NCI-H2081 treated with DMSO at 0.1 percent for 48 hours (cell line): ENCODE measurements around the gene RIMBP3B.
"Not testable (repeated sequence)": the region's sequence is repeated elsewhere in the genome, so short reads cannot be mapped to it uniquely, and the experiment has no call there.

Experiments used
- DNase-seq: peaks from one replicate; lab custom pipeline; 2025; lab: John Stamatoyannopoulos, UW

Gene RIMBP3B

DNA sequence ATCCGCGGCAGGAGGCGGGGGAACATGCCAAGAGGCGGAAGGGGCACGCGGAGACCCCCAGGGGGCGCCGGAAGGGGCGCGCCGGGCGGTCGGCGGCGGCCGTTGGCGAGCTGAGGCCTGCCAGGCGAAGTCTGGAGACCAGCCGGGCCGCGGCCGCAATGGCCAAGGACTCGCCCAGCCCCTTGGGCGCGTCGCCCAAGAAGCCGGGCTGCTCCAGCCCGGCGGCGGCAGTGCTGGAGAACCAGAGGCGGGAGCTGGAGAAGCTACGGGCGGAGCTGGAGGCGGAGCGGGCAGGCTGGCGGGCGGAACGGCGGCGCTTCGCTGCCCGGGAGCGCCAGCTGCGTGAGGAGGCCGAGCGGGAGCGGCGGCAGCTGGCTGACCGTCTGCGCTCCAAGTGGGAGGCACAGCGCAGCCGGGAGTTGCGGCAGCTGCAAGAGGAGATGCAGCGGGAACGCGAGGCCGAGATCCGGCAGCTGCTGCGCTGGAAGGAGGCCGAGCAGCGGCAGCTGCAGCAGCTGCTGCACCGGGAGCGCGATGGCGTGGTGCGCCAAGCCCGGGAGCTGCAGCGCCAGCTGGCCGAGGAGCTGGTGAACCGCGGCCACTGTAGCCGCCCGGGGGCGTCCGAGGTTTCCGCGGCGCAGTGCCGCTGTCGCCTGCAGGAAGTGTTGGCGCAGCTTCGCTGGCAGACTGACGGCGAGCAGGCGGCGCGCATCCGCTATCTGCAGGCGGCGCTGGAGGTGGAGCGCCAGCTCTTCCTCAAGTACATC lies at the start of gene RIMBP3B:
RIMBP3B (plus strand) TSS at position 51 of the 767 bp plus-strand sequence; CDS start at position 159, 108 bp downstream.
- DNase-seq = not testable (repeated sequence)

- DNase-seq = not testable (repeated sequence)
Observed at GRCh38 chr22:21357527-21357926, 26.0 kb upstream of the RIMBP3B start.

DNA sequence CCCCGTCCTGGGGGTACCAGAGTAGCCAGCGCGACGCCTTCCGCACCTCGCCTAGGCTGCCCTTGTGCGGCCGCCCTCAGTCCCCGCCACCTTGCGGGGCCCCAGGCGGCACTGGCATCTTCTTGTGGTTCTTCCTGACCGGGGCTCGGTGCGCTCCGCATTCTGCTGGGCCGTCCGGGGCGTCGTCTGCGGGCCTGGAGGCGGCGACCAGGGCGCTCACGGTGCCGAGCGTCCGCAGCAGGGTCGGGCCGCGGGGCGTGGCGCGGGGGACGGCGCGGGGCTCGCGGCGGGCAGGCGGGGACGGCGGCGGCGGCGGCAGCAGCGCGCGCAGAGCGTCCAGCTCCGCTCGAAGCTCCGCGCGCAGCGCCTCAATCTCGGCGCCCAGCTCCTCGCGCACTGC lies 23.0 kb upstream of the RIMBP3B start:
- DNase-seq = not testable (repeated sequence)

- not testable (repeated sequence) for DNase-seq
Observed at GRCh38 chr22:21362473-21362872, 21.1 kb upstream of the RIMBP3B start.

- not testable (repeated sequence) for DNase-seq
Observed at GRCh38 chr22:21363061-21363460, 20.5 kb upstream of the RIMBP3B start.

DNA sequence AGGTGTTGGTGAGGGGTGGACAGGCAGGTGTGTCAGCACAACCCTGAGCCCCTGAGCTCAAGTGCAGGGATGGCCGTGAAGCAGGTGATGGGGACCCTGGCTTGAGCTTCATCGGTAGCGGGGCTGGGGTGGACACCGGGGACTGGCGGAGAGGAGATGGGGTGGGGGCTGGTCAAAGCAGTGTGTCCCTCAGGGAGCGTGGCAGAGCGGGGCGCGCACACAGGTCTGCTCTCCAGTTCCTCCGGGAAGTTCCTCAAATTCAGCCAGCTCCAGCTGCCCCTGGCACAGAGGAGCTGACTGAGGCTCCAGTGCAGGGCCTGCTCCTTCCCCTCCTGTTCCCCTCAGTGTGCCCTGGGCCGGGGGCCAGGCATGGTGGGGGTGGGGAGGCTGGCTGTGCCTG lies 19.7 kb upstream of the RIMBP3B start:
- not testable (repeated sequence) for DNase-seq

DNA sequence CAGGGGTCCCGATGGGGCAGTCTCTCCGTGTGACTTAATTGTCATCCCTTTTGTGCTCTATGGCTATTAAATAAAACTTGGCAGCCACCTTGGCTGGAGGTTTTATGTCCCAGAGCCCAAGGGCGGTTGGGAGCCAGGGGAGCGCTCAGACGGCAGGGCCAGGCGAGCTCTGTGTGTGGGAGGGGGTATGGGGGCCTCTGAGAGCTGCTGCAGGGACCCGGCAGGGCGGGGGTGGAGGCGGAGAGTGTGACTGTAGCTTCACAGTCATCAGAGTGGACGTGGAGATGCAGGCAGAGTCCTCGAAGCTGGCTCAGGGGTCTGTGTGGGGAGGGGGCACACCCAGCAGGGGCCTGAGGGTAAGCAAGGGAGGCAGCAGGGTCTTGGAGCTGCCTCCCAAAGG lies 19.2 kb upstream of the RIMBP3B start:
- not testable (repeated sequence) for DNase-seq

- not testable (repeated sequence) for DNase-seq
Observed at GRCh38 chr22:21365337-21365736, 18.2 kb upstream of the RIMBP3B start.

GRCh38 chr22:21368603-21369310 lies 14.8 kb upstream of the RIMBP3B start:
- not testable (repeated sequence) for DNase-seq

DNA sequence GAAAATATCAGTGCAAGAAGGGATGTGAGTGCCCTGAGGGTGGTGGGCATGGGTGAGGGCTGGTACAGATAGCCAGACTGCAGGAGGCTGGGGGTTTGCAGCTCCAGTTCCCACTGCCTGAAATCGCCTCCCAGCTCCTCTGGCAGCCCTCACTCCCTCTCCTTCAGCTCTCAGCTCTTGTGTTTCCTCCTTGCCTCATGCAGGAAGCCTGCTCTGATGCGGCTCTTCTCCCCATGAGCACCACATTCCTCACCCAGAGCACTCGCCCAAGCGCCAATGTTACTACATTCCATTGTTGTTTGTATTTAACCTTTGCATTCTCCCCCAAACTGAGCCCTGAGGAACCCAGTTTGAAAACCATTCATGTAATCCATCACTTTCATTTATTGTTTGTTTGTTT lies 7.7 kb upstream of the RIMBP3B start:
- DNase-seq = not testable (repeated sequence)

DNA sequence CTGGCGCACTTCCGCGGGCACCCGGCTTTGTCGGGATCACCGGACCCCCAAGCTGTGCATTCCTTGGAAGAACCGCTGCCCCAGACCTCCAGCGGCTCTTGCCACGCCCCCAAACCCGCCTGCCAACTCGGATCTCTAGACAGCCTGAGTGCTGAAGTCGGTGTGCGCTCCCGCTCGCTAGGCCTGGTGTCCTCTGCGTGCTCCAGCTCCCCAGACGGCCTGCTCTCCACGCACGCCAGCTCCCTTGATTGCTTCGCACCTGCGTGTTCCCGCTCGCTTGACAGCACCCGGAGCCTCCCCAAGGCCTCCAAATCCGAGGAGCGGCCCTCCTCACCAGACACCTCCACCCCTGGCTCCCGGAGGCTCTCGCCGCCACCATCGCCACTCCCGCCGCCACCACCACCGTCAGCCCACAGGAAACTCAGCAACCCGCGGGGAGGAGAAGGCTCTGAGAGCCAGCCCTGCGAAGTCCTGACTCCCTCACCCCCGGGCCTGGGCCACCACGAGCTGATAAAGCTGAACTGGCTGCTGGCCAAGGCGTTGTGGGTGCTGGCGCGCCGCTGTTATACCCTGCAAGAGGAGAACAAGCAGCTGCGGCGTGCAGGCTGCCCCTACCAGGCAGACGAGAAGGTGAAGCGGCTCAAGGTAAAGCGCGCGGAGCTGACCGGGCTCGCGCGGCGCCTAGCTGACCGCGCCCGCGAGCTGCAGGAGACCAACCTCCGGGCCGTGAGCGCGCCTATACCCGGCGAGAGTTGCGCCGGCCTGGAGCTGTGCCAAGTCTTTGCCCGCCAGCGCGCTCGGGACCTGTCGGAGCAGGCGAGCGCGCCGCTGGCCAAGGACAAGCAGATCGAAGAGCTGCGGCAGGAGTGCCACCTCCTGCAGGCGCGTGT lies 1.2 kb downstream of the RIMBP3B start:
- DNase-seq = not testable (repeated sequence)

DNA sequence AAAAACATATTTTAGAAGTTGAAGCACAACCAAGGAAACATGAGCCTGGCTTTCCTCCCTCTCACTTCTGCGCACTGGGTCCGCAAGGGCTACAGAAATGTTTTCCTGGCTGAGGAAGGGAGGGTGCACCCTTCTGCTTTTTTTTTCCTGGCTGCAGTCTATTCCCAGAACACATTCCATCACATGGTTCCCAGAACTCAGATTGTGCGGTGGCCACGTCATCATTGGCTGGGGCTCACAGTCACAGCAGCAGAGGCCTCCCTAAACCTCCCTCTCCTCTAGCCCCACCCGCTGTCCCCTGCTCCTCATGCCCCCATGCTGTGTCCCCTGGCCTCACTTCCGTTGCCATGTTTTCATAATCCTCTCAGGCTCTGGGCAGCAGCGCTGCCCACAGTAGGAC lies 5.9 kb downstream of the RIMBP3B start:
- not testable (repeated sequence) for DNase-seq

- DNase-seq = not testable (repeated sequence)
Observed at GRCh38 chr22:21390013-21390412, 6.5 kb downstream of the RIMBP3B start.

GRCh38 chr22:21394613-21395012 lies 11.1 kb downstream of the RIMBP3B start:
- not testable (repeated sequence) for DNase-seq

DNA sequence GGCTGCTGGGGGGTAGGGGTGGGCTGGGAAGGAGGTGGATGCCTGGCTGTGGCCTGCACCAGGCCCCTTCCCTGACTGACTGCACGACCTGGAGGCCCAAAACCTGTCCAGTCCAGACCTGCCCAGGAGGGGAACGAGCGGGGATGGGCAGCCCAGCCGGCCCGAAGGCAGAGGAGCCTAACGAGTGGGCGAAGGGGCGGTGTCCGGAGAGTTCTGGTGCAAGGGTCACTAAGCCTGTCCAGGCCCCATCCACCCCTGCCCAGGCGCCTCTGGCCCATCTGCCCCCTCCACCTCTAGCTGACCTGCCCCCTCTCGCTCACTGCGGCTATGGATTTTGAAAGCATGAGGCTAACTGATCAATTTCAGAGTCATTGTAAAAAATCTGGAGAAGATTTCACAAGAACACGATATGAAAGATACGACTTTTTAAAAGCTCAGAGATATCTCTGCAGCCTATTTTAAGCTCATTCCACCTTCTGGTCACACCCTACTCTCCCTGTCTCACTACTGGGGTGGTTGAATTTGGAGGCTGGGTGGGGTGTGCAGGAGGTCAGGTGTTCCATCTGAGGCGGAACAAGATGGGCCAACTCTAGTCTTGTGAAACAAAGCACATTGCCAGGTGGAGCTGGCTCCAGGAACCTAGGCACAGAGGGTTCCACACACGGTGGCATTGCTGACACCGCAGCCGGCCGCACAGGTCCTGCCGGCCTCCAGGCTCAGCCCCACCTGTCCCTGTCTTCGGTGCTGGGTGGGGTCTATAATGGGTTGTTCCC lies 17.8 kb downstream of the RIMBP3B start:
- DNase-seq = not testable (repeated sequence)

DNA sequence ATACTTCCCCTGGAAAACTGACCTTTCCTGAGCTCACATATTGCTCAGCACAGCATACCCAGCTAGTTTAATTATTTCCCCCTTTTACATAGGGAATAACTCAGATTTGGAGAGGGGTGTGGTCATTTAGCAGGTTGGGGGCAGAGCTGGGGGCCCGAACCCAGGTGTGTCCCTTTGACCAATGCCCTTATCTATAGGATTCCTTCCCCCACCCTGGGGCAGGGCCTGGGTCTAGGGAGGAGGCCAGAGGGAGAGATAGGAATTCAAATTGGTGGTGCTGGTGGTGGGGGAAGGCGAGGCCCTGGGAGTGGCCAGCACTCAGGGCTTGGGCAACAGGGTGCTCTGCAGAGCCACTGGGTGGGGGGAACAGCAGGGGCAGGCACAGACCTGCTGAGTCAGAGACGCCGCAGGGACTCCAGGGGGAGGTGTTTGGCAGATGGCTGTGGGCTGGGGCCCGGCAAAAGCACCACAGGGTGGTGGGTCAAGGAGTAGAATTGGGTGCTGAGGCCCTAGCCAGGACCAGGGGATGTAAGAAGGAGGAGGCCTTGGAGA lies 19.3 kb downstream of the RIMBP3B start:
- not testable (repeated sequence) for DNase-seq

DNA sequence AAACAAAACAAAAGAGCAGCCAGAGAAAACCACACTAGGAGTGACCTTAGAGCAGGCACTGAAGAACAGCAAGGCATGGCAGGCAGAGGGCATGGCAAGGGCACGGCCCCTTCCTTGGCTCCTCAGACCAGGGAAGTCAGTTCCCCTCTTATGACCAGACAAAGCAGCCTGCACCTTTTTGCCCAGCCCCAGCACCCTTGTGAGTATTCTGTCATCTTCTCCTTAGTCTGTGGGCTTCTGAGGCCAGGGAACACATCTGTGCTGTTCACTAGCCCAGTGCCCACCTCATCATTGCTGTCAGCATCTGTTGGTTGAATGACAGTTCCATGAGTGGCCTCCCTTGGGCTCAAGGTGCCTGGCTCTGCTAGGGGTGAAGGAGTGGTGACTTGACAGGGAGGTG lies 23.6 kb downstream of the RIMBP3B start:
- DNase-seq = not testable (repeated sequence)

DNA sequence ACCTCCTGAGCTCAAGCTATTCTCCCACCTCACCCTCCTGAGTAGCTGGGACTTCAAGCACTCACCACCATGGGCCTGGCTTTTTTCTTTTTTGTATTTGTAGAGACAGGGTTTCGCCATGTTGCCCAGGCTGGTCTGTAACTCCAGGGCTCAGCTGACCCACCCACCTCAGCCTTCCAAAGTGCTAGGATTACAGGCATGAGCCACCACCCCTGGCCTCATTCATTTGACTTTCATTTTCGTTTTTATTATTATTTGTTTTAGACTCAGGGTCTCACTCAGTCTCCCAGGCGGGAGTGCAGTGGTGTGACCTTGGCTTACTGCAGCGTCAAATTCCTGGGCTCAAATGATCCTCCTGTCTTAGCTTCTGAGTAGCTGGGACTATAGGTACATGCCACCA lies 24.2 kb downstream of the RIMBP3B start:
- not testable (repeated sequence) for DNase-seq

DNA sequence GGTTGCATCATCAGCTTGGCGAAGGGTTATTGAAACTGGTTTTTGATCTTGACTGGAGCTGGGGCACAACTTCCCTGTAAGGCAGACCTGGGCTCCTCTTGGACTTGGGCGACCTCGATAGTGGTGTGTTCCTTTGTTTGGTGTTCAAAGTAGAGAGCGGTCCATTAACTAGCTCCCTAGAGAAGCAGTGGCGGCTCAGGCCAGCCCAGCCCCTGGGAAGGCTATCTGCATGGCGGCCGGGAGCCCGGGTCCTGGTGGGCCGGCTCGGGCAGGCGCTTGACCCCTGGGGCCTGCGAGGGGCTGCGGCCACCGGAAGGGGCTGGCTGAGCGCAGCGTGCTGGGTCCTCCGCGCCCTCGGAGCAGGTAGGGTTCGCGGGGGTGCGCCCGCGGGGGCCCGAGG lies 32.8 kb downstream of the RIMBP3B start:
- DNase-seq = not testable (repeated sequence)

DNA sequence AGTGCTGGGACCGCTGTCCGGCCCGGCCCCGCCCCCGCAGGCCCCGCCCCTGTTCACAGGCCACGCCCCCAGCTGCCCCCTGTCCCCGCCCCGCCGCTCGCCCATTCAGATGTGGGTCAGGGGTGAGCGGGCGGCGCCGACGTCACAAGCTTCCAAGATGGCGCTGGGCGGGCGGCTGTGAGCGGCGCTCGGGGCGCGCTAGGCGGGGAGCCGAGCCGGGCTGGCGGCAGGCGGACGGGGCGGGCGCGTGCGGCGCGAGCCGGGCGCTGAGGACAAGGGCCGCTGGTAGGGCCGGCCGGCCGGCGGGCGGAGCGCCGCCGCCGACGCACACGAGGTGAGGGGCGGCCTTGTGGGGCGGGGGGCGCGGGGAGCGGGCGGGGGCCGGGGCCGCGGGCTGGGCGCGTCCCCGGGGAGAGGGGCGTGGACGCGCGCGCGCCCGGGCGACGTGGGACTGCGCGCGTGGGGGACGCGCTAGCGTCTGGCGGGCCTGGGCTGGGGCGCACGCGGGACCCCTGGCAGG lies 33.7 kb downstream of the RIMBP3B start, which contains the start of gene HIC2:
HIC2 (plus strand) TSS at position 145 of the 520 bp plus-strand sequence. CDS start 25,461 bp downstream, outside the sequence.
- DNase-seq = not testable (repeated sequence)

- not testable (repeated sequence) for DNase-seq
Observed at GRCh38 chr22:21417853-21418252, 34.3 kb downstream of the RIMBP3B start.
